Measurements from ENCODE around the gene UVRAG.
"Not testable (repeated sequence)": the region's sequence is repeated elsewhere in the genome, so short reads cannot be mapped to it uniquely, and the experiment has no call there.

The UVRAG gene

DNA sequence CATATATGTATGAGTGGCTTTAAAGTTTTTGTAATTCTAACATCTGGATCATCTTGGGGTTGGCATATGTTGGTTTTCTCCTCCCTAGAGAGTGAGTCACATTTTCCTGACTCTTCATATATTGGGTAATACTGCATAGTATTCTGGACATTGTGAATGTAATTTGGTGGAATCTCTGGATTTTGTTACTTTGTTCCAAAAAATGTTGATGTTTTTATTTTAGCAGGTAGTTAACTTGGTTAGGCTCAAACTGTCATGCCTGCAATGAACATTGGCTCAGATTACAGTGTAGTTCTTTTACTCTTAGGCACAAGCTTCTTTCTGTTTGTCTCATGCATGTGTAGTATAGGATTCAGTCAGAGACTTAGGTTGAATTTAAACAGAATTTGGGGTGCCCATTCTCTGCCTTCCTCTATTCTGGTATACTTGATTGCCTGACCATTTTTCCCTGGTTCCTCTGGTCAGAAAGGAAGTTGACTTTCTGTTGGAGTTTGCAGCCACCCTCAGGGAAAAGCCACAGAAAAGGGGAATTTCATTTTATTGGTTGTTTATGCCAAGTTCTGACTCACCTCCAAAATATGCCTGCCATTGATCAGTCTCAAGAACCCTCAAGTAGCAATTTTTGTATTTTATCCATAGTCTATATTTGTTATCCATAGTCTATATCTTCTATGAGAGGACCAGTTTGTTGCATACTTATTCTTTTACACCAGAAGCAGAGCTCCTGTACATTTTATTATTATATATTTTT, 151.7 kb downstream of the UVRAG start:
- DNase-seq (ENCODE audit: low read depth): peak; percentile 81

DNA sequence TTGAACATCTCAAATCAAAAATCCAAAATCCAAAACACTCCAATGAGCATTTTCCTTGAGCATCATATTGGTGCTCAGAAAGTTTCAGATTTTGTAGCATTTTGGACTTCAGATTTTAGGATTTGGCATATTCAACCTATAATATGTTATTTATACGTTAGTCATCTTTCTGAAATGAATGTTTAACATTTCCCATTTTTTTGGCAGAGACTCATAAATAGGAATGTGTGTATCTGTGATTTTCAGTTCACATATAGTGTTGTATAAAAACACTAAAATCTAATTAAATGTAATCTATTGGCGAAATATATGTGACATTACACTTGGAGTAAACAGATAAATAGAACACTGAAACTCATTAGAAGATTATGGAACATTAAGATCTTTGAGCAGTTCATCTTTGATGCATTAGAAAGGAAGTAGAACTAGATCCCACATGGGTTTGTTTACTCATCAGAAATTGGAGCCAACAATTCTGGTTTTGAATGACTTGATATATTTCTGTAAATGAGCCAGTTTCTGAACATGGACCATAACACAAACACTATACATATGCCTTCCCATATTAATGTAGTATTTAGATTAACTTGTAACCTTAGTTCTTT, 153.1 kb downstream of the UVRAG start:
- DNase-seq (ENCODE audit: low read depth): peak; percentile 60

DNA sequence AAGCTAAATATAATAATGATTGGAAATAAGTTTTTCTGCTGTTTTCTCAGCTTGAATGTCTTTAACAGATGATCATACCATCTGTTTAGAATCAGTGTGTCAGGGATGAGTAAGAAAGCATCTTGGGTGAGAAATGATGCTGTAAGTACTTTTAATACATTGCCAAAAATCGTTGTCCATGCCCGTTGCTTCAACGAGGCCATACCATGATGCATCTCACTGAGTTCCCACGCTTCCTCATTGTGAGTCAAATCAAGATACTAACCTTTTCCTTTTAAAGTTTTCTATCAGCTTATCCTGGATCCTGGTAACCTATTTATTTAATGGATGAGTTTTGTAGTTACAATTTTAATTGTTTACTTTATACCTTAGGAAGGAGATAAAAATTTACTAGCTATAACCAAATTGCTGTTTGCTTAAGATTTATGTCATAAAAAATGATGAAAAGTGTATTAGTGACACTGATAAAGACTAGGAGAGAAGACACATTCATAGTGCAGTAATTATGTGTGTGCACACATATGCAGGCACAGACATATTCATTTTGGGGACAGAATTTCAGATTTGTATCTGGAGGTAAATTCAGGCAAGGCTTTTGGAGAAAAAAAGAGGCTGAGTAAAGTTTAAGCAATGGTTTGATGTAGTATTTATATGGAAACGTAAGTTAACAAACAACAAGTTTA, 154.8 kb downstream of the UVRAG start:
- DNase-seq (ENCODE audit: low read depth): no peak

DNA sequence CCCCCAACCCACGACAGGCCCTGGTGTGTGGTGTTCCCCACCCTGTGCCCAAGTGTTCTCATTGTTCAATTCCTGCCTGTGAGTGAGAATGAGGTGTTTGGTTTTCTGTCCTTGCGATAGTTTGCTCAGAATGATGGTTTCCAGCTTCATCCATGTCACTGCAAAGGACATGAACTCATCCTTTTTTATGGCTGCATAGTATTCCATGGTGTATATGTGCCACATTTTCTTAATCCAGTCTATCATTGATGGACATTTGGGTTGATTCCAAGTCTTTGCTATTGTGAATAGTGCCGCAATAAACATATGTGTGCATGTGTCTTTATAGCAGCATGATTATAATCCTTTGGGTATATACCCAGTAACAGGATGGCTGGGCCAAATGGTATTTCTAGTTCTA, 158.7 kb downstream of the UVRAG start:
- DNase-seq (ENCODE audit: low read depth): not testable (repeated sequence)

DNA sequence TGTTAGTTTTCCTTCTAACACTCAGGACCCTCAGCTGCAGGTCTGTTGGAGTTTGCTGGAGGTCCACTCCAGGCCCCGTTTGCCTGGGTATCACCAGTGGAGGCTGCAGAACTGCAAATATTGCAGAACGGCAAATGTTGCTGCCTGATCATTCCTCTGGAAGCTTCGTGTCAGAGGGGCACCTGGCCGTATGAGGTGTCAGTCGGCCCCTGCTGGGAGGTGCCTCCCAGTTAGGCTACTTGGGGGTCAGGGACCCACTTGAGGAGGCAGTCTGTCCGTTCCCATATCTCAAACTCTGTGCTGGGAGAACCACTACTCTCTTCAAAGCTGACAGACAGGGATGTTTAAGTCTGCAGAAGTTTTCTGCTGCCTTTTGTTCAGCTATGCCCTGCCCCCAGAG, 164.1 kb downstream of the UVRAG start:
- not testable (repeated sequence) for DNase-seq (ENCODE audit: low read depth)

DNA sequence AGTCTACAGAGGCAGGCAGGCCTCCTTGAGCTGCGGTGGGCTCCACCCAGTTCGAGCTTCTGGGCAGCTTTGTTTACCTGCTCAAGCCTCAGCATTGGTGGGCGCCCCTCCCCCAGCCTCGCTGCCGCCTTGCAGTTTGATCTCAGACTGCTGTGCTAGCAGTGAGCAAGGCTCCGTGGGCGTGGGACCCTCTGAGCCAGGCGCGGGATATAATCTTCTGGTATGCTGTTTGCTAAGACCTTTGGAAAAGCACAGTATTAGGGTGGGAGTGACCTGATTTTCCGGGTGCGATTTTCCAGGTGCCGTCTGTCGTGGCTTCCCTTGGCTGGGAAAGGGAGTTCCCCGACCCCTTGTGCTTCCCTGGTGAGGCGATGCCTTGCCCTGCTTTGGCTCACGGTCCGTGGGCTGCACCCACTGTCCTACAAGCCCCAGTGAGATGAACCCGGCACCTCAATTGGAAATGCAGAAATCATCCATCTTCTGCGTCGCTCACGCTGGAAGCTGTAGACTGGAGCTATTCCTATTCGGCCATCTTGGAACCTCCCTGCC, 164.5 kb downstream of the UVRAG start:
- DNase-seq (ENCODE audit: low read depth): not testable (repeated sequence)

DNA sequence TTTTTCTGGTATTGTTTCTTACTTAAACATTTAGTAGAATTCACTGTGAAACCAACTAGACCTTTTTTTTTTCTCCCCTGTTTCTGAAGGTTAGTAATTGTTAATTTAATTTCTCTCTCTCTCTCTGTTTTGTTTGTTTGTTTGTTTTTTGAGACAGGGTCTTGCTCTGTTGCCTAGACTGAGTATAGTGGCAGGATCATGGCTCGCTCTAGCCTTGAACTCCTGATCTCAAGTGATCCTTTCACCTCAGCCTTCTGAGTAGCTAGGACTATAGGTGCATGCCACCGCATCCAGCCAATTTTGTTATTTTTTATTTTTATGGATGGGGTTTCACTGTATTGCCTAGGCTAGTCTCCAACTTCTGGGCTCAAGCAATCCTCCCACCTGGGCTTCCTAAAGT, 165.0 kb downstream of the UVRAG start:
- no peak for DNase-seq (ENCODE audit: low read depth)

DNA sequence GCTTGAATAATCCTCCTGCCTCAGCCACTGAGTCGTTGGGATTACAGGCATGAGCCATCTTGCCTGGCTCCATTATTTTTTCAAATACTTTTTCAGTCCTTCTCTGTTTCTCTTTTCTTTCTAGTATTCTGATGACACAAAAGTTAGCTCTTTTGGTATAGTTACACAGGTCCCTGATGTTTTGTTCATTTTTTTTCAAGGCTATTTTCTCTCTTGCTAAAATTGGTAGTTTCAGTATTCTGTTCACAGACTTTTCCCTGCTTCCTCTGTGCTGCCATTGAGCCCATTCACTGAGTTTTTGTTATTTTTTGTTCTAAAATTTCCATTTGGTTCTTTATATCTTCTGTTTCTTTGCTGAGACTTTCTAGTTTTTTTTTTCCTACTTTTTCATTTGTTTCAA, 166.5 kb downstream of the UVRAG start:
- no peak for DNase-seq (ENCODE audit: low read depth)

DNA sequence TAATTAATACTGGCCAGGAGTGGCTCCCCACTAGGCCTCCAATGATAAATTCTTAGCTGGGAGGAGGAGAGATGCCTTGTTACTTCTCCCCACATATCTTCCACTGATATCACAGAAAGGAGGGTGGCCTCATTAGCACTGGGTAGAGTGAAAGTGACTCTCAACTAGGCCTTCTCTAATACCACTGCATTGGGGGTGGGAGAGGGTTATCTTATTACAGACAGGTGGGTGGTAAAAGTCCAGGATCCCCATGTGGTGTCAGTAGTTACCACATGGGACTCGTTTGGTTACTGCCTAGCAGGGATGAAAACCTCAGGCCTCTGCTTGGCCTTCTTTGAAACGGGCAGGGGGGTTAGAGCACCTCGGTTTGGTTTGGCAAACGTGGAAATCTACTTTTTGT, 167.3 kb downstream of the UVRAG start:
- no peak for DNase-seq (ENCODE audit: low read depth)

DNA sequence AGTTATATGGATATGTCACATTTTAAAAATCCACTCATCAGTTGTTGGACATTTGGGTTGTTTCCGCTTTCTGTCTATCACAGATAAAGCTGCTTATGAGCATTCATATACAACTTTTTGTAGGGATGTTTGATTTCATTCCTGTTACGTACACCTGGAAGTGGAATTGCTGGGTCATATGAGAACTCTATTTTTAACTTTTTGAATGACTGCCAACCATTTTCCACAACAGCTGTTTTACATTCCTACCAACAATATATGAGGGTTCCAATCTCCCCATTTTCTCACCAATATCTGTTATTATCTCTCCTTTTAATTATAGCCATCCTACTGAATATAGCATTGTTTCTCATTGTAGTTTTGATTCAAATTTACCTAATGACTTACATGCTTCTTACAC, 172.0 kb downstream of the UVRAG start:
- DNase-seq (ENCODE audit: low read depth): no peak

DNA sequence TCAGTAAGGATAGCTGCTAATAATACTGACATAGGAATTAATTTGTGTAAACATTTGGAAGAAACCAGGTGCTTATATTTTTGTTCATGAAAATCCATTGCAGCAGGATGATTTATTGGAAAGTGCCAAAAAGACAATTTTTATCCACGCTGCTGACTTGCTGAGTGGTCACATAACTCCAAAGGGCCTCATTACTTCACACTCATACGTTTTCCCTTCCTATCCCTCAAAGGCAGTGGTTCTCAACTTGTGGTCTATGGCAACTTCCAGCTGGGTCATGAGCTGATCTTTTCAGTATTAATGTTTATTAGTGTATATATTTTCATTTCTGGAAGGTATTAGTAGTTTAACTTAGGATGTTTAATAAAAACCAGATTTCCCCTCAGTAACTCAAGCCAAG, 178.1 kb downstream of the UVRAG start:
- DNase-seq (ENCODE audit: low read depth): no peak

DNA sequence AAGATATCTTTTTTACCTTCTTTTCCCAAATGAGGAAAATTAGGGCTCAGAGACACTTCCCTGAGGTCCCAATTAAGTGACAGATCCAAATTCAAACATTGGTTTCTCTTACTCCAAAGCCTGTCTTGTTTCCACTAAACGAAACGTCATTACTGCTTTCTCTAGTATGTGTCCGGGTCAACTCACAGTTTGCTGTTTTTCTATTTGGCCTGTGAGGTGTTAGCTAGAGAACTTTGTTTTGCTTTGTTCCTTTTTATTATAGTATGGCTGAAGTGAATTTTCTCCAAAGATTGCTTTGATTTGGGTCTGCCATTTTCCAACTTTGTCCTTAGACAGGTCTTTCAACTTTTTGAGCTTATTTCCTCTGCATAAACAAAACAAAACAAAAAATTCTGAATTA, 179.6 kb downstream of the UVRAG start:
- no peak for DNase-seq (ENCODE audit: low read depth)

DNA sequence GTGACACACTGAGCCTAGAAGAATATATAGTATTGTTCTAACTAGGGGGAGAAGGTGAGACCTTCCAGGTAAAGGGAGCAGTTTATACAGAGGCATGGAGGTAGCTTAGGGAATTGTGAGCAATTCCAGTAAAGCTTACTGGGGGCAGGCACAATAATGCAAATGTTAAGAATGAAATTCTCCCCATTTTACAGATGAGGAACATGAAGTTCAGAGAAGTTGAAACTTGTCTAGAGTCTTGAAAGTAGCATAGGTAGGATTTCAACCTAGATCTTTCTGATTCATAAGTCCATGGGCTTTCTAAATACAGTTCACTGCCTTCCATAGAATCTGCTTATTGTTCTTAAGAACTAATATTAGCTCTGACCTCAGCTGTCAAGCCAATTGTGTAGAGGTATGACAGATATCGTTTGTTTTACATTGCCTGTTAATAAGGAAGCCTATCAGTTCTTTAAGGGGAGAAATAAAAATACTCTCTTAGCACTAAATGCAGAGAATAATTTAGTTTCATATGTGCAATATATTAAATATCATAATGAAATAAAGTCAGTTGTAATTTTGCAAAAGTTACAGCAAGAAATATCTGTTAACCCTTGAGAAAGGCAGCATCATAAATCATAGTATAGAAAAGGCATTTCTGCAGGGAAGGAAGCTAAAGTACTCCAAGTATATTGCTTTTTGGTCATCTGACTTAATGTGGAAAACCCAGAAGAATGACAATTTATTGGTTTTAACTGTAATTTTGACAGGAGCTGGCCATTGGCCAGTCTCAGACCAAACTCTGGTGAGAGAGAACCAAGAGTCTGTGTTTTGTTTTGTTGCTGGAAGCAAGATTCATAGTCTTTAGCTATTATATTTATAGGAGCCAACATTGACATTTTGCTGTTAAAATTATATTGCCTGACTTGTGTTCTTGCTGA, 181.8 kb downstream of the UVRAG start:
- no peak for DNase-seq (ENCODE audit: low read depth)

DNA sequence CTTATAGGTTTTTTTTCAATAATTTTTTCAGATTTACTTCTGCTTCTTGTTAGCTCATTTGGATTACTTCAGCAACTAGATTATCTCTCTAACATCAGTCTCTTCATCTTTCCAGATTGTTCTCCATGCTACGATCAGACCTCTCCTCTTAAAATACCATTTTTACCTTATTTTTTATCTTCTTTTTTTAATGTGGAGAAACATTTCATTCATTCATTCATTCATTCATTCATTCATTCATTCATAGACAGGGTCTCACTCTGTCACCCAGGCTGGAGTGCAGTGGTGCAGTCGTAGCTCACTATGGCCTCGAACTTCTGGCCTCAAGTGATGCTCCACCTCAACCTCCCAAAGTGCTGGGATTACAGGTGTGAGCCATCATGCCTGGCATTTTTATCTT, 189.4 kb downstream of the UVRAG start:
- no peak for DNase-seq (ENCODE audit: low read depth)

DNA sequence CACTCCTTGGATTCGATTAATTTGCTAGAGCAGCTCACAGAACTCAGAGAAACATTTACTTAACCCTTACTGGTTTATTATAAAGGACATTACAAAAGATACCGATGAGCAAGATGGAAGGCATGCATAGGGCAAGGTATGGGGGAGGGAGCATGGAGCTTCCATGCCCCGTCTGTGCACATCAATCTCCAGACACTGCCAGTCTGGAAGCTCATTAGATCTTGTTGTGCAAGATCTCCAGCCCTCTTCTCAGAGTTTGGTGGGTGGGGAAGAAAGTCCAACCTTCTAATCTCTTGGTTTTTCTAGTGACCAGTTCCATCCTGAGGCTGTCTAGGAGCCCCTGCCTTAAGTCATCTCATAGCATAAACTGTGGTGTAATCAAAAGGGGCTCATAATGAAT, 190.7 kb downstream of the UVRAG start:
- no peak for DNase-seq (ENCODE audit: low read depth)

DNA sequence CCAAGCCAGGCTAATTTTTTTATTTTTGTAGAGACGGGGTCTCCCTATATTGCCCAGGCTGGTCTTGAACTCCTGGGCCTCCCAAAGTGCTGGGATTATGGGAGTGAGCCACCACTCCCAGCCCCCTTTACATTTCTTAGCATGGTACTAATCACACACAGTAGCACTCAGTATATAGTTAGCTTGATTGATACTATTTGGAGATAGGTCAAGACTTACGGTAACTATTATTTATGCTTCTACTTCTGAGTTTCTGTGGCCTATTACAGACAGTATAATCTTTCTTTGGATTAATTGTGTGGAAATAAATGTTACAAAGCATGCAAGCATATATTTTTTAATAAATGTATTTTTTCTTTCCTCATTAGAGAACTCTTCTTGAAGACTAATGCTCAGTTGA, 192.2 kb downstream of the UVRAG start:
- DNase-seq (ENCODE audit: low read depth): no peak

DNA sequence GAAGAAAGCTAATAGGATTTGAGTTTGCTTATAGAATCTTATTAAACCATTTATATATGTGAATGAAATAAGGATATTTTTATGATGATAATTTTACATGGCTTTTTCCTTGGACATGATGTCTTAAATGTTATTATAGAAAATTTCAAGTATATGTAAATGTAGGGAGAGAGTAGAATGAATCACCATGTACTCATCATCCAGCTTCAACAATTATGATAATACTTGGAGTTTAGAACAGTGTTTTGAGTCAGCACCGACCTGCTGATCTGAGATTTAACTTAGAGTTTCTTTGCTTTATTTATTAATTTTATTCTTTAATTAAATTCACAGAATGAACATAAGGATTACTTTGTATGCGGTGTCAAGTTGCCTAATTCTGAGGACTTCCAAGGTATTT, 193.5 kb downstream of the UVRAG start:
- no peak for DNase-seq (ENCODE audit: low read depth)

DNA sequence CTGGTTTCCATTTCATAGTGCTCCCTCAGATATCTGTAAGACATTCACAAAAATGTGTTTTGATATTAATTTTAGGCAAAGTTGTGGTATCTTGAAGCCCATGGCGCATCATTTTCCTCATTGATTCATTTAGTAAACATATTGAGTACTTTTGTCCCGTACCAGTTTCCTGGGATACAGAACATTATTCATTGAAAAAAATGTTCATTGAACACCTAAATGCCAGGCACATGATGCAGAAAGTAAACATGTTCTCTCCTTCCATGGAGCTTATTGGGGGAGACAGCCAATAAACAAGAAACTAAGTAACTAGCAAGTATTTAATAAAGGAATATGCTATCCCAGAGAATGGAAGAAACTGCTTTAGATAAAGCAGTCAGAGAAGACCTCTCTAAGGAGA, 195.0 kb downstream of the UVRAG start:
- DNase-seq (ENCODE audit: low read depth): no peak

DNA sequence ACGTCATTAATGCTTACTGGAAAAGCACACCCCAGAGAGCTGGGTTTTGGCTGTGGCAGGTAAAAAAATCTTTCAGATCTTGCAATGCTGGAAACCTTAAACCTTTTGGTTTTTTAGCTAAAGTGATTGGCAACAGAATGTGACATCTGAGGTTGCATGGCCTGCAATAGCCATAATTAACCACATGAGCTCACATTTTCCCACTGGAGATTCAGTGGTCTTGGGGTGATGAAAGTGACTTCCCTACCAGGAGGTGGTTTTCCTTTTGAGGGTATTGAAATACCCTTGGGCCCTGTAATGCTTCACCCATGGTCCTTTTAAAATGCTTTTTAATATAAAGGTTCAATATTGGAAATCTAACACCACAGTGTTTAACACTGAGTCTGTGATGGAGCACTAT, 198.5 kb downstream of the UVRAG start:
- no peak for DNase-seq (ENCODE audit: low read depth)

DNA sequence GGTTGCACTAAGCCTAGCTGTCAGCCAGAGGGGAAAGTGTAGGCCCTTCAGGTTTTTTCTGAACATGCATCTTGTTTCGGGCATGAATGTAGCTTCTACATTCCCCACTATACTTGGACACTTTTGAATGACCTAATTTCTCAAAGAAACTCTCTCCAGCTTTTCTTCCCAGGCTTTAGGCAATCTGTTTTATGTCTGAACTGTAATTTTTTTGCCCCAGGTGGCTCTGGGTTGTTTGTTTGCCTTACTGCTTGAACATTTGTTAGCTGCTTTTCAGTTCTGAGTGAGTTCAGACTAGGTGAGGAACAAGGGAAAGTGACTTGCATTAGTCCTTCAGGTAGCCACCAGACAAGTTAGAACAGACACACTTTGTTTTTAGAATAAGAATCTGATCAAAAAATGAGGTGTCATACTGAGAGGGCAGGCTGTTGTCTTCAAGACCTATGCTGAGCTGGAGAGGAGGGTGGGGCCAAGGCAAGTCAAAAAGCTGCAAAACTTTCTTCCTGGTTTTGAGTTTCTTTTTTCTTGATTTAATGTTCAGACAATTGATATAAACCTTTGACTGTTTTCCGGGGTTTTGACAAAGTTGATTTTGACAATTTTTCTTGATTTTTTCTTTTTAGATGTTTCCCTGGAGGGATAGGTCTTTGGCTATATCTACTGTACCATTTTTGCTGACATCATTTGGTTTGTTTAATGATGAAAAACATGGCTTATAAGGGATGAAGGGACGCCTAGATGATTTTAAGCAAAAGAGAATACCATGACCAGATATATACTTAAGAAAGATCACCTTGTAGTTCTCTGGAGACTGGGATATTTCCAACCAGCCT, 208.4 kb downstream of the UVRAG start:
- no peak for DNase-seq (ENCODE audit: low read depth)

DNA sequence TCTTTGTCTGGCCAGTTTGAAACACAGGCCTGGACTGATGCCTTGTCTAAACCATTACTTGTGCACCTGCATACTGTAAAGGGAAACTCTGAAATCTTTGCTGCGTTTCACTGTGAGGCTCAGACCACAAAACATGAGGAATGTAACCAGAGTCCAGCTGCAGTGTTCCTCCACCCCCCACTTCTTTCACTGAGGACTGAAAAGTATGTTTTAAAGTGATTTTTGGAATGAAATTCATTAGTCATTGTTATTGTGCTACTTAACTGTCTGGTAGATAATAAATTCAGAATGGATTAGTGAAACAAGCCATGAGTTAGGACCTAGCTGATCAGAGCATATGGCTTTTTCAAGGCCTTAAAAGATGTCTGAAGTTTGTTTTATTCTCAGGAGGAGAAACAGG, 210.1 kb downstream of the UVRAG start:
- peak; percentile 74 for DNase-seq (ENCODE audit: low read depth)
